HCT116 (cell line): ENCODE results near the gene NDC80. TPM values are rescaled to one million over a fixed set of nuclear protein-coding genes. Genes with fewer than 3 reads are reported as not detected.

Source experiments
- ATAC-seq: fragments of 200-7000 bp; cut with Tn5 transposase; 2 replicates; pipeline ENCODE4 v1.9.1; 2020; ENCODE audit warnings: mild to moderate bottlenecking, moderate library complexity
- BruUV-seq: library from RNA; stranded (reverse); fragments of 400-500 nt; replicated peaks from 2 replicates; lab custom pipeline; 2021; lab: Mats Ljungman, UMichigan
- CTCF ChIA-PET: fragments of 300-600 bp; sonication (Branson Sonifier 250); formaldehyde crosslinking; loops from one replicate; lab custom pipeline; 2021; ENCODE audit warnings: antibody characterized with exemption; lab: Charles Lee
- POLR2A ChIA-PET: fragments of 300-600, 350-600 bp; sonication (Branson Sonifier 250); formaldehyde crosslinking; loops from one replicate; lab custom pipeline; 2021; ENCODE audit warnings: antibody characterized with exemption; lab: Charles Lee
- RAD21 ChIA-PET, 2 experiments: fragments of 300-600 bp; sonication (Branson Sonifier 250); formaldehyde crosslinking; loops; one replicate each; lab custom pipeline; 2023; ENCODE audit warnings: low total read pairs in 2 of 2; ENCODE audit not compliant: uncharacterized antibody in 2 of 2, unreplicated experiment in 2 of 2, low non-redundant PET in 1 of 2; lab: Charles Lee
- DNase-seq: peaks from one replicate; pipeline ENCODE4 v3.0.0-alpha.2; 2010; ENCODE audit warnings: low read depth, low spot score
- H2AFZ ChIP-seq: fragments of 200-600 bp; shearing (Covaris generic), sonication (generic); 2 replicates; pipeline ENCODE4 v1.6.1; 2017; ENCODE audit warnings: low read depth, mixed run types, mixed read lengths, antibody characterized with exemption, low read length; ENCODE audit not compliant: poor library complexity, severe bottlenecking
- H3K27ac ChIP-seq: 2 replicates; pipeline ENCODE4 v1.5.1; 2012; ENCODE audit warnings: low read depth, low read length
- H3K27me3 ChIP-seq: fragments of 200-600 bp; sonication (generic); 2 replicates; pipeline ENCODE4 v1.6.1; 2016; ENCODE audit warnings: mixed run types, low read length, mixed read lengths; ENCODE audit not compliant: insufficient read depth
- H3K36me3 ChIP-seq, 2 experiments: fragments of 200-500 bp in 1 of 2; fragments of 200-600 bp in 1 of 2; sonication (Bioruptor generic) in 1 of 2; sonication (generic) in 1 of 2; 2 replicates each; pipeline versions ENCODE4 v1.5.1 to v1.6.1; 2014 to 2016; ENCODE audit warnings: low read length in 2 of 2, inconsistent platforms in 1 of 2, mixed read lengths in 1 of 2, mixed run types in 1 of 2; ENCODE audit not compliant: insufficient read depth in 2 of 2, control insufficient read depth in 1 of 2
- H3K4me1 ChIP-seq, 2 experiments: fragments of 200-600 bp in 1 of 2; sonication (generic) in 1 of 2; 2 replicates each; pipeline versions ENCODE4 v1.5.1 to v1.6.1; 2012 to 2017; ENCODE audit warnings: low read length in 2 of 2, inconsistent platforms in 1 of 2, mild to moderate bottlenecking in 1 of 2, mixed read lengths in 1 of 2, mixed run types in 1 of 2, moderate library complexity in 1 of 2; ENCODE audit not compliant: insufficient read depth in 2 of 2, control insufficient read depth in 1 of 2
- H3K4me2 ChIP-seq: fragments of 200-600 bp; sonication (generic); 2 replicates; pipeline ENCODE4 v1.6.1; 2017; ENCODE audit warnings: mixed run types, low read length, mixed read lengths
- H3K4me3 ChIP-seq, 2 experiments: fragments of 200-600 bp in 1 of 2; sonication (generic) in 1 of 2; replicated peaks in 1 of 2; 2 replicates each; pipeline ENCODE4 v1.5.1; 2011 to 2016; ENCODE audit warnings: low read length in 2 of 2, control low read depth in 1 of 2, low read depth in 1 of 2, mild to moderate bottlenecking in 1 of 2, mixed read lengths in 1 of 2, mixed run types in 1 of 2
- H3K79me2 ChIP-seq: fragments of 200-600 bp; sonication (generic); 2 replicates; pipeline ENCODE4 v1.6.1; 2017; ENCODE audit warnings: mild to moderate bottlenecking, mixed run types, low read length, moderate library complexity, mixed read lengths; ENCODE audit not compliant: insufficient read depth
- H3K9ac ChIP-seq: fragments of 200-600 bp; sonication (generic); 2 replicates; pipeline ENCODE4 v1.6.1; 2016; ENCODE audit warnings: low read length, mixed read lengths
- H3K9me2 ChIP-seq: fragments of 200-600 bp; sonication (generic), shearing (Covaris generic); 2 replicates; pipeline ENCODE4 v1.6.1; 2017; ENCODE audit warnings: mixed run types, mild to moderate bottlenecking, moderate library complexity; ENCODE audit not compliant: insufficient read depth
- H3K9me3 ChIP-seq, 2 experiments: fragments of 200-500 bp in 1 of 2; fragments of 200-600 bp in 1 of 2; sonication (Bioruptor generic) in 1 of 2; sonication (generic) in 1 of 2; 2 replicates each; pipeline ENCODE4 v1.6.1; 2014 to 2017; ENCODE audit warnings: low read length in 2 of 2, mixed read lengths in 2 of 2, inconsistent platforms in 1 of 2, low read depth in 1 of 2, mild to moderate bottlenecking in 1 of 2, mixed run types in 1 of 2, moderate library complexity in 1 of 2; ENCODE audit not compliant: control insufficient read depth in 1 of 2, insufficient read depth in 1 of 2
- H4K20me1 ChIP-seq: fragments of 200-600 bp; sonication (generic), shearing (Covaris generic); 2 replicates; pipeline ENCODE4 v1.6.1; 2017; ENCODE audit warnings: mixed run types, mild to moderate bottlenecking, moderate library complexity; ENCODE audit not compliant: insufficient read depth
- ATF3 ChIP-seq: IDR thresholded peaks from 2 replicates; pipeline ENCODE4 v1.6.1; 2012
- EGR1 ChIP-seq: IDR thresholded peaks from 2 replicates; pipeline ENCODE4 v1.6.1; 2012; ENCODE audit warnings: low read depth
- ELF1 ChIP-seq: IDR thresholded peaks from 2 replicates; pipeline ENCODE4 v1.6.1; 2012; ENCODE audit warnings: low read depth, borderline replicate concordance
- POLR2A ChIP-seq: IDR thresholded peaks from 2 replicates; pipeline ENCODE4 v1.7.0; 2011; ENCODE audit warnings: borderline replicate concordance; ENCODE audit not compliant: insufficient read depth, insufficient read length; ENCODE audit errors: extremely low read depth
- POLR2AphosphoS5 ChIP-seq: IDR thresholded peaks from 2 replicates; pipeline ENCODE4 v1.6.1; 2011; ENCODE audit warnings: mild to moderate bottlenecking, low read depth, low read length, moderate library complexity
- SP1 ChIP-seq: IDR thresholded peaks from 2 replicates; pipeline ENCODE4 v1.6.1; 2012; ENCODE audit warnings: low read depth
- SRF ChIP-seq: IDR thresholded peaks from 2 replicates; pipeline ENCODE4 v1.6.1; 2012; ENCODE audit warnings: low read depth
- TCF7L2 ChIP-seq: IDR thresholded peaks from 2 replicates; pipeline ENCODE4 v1.7.0; 2011; ENCODE audit warnings: borderline replicate concordance, inconsistent platforms; ENCODE audit not compliant: insufficient read depth, insufficient read length; ENCODE audit errors: extremely low read depth
- ZFX ChIP-seq: fragments of 450-650 bp; IDR thresholded peaks from 2 replicates; pipeline ENCODE4 v1.6.1; 2017
- ZNF274 ChIP-seq: fragments of 200-500 bp; sonication (Bioruptor generic); IDR thresholded peaks from 2 replicates; pipeline ENCODE4 v1.6.1; 2014; ENCODE audit warnings: mild to moderate bottlenecking, low read depth, low read length, inconsistent platforms
- intact Hi-C: fragments of 100-400 bp; cut with micrococcal nuclease; formaldehyde crosslinking; loops from 2 replicates; pipeline ENCODE4 v1.10.0; 2022
- total RNA-seq: library from RNA; stranded (reverse); gene quantifications from one replicate; pipeline ENCODE4 v1.2.1, GENCODE V29; 2021; ENCODE audit not compliant: unreplicated experiment

The NDC80 gene
- total RNA-seq, 1 experiment from 2014 or later, result 46.0 TPM

DNA sequence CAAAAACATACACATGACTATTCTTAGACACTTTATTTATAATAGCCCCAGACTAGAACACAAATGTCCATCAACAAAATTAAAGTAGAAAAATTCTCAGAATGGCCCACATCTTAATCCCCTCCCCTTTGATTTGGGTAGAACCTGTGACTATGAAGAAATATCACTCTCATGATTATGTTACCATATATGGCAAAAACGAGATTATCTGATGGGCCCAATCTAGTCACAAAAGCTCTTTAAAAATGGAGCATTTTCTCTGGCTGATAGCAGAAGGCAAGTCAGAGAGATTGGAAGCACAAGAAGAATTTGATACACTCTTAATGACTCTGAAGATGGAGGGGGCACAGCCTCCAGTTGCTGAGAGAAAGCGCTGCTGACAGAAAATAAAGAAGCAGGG lies 39.6 kb upstream of the NDC80 start:
- Histone ChIP-seq H4K20me1 (no peaks in the 10 kb centered on the region), H3K27ac (no peak overlapping the region), H3K9me2 (no peaks in the 10 kb centered on the region), H3K4me1 (no peaks in the 10 kb centered on the region), H3K9me3 (no peaks in the 10 kb centered on the region), H3K27me3 (no peaks in the 10 kb centered on the region), H3K9ac (no peak overlapping the region), H3K4me3 (no peak overlapping the region), H3K79me2 (no peaks in the 10 kb centered on the region), H2AFZ (no peak overlapping the region), H3K36me3 (no peaks in the 10 kb centered on the region), H3K4me2 (no peak overlapping the region)
- no peak for TF ChIP-seq SP1
- TF ChIP-seq POLR2A, result no peak
- TF ChIP-seq EGR1, result no peak
- TF ChIP-seq SRF, result no peak
- TF ChIP-seq TCF7L2, result no peak
- no peak for TF ChIP-seq POLR2AphosphoS5
- no peak for TF ChIP-seq ZNF274
- TF ChIP-seq ZFX, result no peak
- TF ChIP-seq ATF3, result no peak
- no peak for TF ChIP-seq ELF1
- BruUV-seq, result no TSS peak
- intact Hi-C loops, result no loop called here
- ATAC-seq (no peak), DNase-seq (no peak)
- ChIA-PET CTCF (interaction anchor here (1.8 kb wide), 1 partner anchor 10 kb away, joined by 7 read pairs; no protein-coding TSS in a partner anchor), RAD21 (no interaction called here), POLR2A (no interaction called here)

DNA sequence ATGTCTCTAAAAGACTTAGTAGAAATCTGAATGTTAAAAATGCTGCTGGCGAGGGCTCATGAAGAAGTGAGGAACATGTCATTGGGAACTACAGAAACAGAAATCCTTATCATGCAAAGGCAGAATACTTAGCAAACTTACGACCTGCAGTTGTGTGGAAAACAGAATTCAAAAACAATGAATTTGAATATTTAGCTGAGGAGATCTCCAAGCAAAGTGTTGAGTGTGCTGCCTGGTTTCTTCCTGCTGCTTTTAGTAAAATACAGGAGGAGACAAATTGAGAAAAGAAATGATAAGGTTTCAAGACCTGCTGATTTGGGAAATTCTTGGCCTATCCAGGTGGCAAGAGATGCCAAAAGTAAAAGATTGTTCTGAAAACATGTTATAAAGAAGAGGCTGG lies 38.6 kb upstream of the NDC80 start:
- no peaks in the 10 kb centered on the region for H3K9me2 ChIP-seq
- no peaks in the 10 kb centered on the region for H3K9me3 ChIP-seq
- H3K27ac ChIP-seq, result no peak overlapping the region
- no peak overlapping the region for H3K4me3 ChIP-seq
- no TSS peak for BruUV-seq
- no peaks in the 10 kb centered on the region for H3K4me1 ChIP-seq
- H3K27me3 ChIP-seq, result no peaks in the 10 kb centered on the region
- CTCF ChIA-PET, result interaction anchor here (1.8 kb wide), 1 partner anchor 9 kb away, joined by 7 read pairs; no protein-coding TSS in a partner anchor
- intact Hi-C loops, result no loop called here
- DNase-seq (no peak), ATAC-seq (no peak)
- RAD21 ChIA-PET, result no interaction called here
- H2AFZ ChIP-seq, result no peak overlapping the region
- no peaks in the 10 kb centered on the region for H4K20me1 ChIP-seq
- TF ChIP-seq ZNF274, result no peak
- no peaks in the 10 kb centered on the region for H3K36me3 ChIP-seq
- no peaks in the 10 kb centered on the region for H3K79me2 ChIP-seq
- POLR2A ChIA-PET, result no interaction called here
- no peak overlapping the region for H3K9ac ChIP-seq
- no peak overlapping the region for H3K4me2 ChIP-seq
